ENCODE data around the gene BAD. TPM values are rescaled to one million over a fixed set of nuclear protein-coding genes. Genes with fewer than 3 reads are reported as not detected.

Gene BAD
- total RNA-seq, 1 experiment from 2014 or later = 34.7 TPM

DNA sequence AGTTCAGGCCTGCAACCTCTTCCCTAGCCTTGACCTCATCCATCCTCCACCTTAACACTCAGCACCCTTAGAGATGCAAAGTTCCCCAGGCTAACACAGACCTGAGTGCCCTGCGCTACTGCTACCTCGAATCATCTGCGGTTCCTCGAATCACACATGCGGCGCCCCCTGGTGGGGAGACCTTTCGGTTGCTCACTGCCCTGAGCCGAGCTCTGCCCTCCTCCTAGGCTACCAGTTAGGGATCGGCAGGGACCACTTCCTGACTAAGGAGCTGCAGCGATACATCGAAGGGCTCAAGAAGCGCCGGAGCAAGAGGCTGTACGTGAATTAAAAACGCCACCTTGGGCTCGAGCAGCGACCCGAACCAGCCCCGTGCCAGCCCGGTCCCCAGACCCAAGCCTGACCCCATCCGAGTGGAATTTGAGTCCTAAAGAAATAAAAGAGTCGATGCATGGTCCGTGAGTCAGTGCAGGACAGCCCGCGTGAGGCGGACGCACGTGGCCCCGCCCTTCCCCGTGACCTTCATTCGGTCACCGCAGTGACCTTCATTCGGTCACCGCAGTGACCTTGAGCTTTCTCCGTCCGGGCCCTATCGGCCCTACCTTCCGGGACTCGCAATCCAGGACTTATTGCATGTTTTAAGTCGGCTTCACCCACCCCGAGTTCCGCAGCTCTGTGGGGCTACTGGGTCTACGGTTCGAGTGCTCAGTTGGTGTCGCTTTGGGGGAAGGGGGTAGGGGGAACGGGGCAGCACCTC lies 20.0 kb upstream of the BAD start:
- ATAC-seq (peak; percentile 31), DNase-seq (ENCODE audit: low spot score) (peak; percentile 97)
- Mint-ChIP-seq H3K4me3 (peak overlapping the region; percentile 91), H3K9me3 (no peaks in the 10 kb centered on the region), H3K27me3 (ENCODE audit: low read depth) (peaks cover 26% of the 10 kb centered on the region), H3K4me1 (peaks cover 16% of the 10 kb centered on the region), H3K36me3 (peaks cover 3% of the 10 kb centered on the region), H3K27ac (peak overlapping the region; percentile 100)
- ChIA-PET POLR2A (interaction anchor here (0.6 to 2.6 kb wide), 11 partner anchors 13 to 474 kb away, joined by 3 to 25 read pairs (median 4); partner anchors contain the start of genes PRDX5 and TRMT112), CTCF (interaction anchor here (0.6 to 5.6 kb wide), 43 partner anchors 8 to 370 kb away, joined by 3 to 151 read pairs (median 5); partner anchors contain the start of genes BAD, DNAJC4, FERMT3 and FKBP2)
- peak; percentile 77; the same call in 1 of the 2 replicates for TF ChIP-seq SMAD3 (CRISPR knock-in tag; IDR thresholded peaks at IDR 0.05; ENCODE audit: borderline replicate concordance)
- TF ChIP-seq TEAD1 (CRISPR knock-in tag; IDR thresholded peaks at IDR 0.05) = peak; percentile 52; the same call in 1 of the 2 replicates
- no peak for TF ChIP-seq ETV6 (CRISPR knock-in tag; IDR thresholded peaks at IDR 0.05)
- TF ChIP-seq, protein P1, sequence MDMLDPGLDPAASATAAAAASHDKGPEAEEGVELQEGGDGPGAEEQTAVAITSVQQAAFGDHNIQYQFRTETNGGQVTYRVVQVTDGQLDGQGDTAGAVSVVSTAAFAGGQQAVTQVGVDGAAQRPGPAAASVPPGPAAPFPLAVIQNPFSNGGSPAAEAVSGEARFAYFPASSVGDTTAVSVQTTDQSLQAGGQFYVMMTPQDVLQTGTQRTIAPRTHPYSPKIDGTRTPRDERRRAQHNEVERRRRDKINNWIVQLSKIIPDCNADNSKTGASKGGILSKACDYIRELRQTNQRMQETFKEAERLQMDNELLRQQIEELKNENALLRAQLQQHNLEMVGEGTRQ (CRISPR knock-in tag; IDR thresholded peaks at IDR 0.05) = peak; percentile 60; the same call in 1 of the 2 replicates
- peak; percentile 60; the same call in 1 of the 2 replicates for TF ChIP-seq ZNF232 (CRISPR knock-in tag; IDR thresholded peaks at IDR 0.05)
- TF ChIP-seq, protein P2, sequence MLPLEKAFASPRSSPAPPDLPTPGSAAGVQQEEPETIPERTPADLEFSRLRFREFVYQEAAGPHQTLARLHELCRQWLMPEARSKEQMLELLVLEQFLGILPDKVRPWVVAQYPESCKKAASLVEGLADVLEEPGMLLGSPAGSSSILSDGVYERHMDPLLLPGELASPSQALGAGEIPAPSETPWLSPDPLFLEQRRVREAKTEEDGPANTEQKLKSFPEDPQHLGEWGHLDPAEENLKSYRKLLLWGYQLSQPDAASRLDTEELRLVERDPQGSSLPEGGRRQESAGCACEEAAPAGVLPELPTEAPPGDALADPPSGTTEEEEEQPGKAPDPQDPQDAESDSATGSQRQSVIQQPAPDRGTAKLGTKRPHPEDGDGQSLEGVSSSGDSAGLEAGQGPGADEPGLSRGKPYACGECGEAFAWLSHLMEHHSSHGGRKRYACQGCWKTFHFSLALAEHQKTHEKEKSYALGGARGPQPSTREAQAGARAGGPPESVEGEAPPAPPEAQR (CRISPR knock-in tag; IDR thresholded peaks at IDR 0.05) = no peak
- TF ChIP-seq, protein P3, sequence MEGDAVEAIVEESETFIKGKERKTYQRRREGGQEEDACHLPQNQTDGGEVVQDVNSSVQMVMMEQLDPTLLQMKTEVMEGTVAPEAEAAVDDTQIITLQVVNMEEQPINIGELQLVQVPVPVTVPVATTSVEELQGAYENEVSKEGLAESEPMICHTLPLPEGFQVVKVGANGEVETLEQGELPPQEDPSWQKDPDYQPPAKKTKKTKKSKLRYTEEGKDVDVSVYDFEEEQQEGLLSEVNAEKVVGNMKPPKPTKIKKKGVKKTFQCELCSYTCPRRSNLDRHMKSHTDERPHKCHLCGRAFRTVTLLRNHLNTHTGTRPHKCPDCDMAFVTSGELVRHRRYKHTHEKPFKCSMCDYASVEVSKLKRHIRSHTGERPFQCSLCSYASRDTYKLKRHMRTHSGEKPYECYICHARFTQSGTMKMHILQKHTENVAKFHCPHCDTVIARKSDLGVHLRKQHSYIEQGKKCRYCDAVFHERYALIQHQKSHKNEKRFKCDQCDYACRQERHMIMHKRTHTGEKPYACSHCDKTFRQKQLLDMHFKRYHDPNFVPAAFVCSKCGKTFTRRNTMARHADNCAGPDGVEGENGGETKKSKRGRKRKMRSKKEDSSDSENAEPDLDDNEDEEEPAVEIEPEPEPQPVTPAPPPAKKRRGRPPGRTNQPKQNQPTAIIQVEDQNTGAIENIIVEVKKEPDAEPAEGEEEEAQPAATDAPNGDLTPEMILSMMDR (IDR thresholded peaks at IDR 0.05) = peak; percentile 84
- TF ChIP-seq, protein P4, sequence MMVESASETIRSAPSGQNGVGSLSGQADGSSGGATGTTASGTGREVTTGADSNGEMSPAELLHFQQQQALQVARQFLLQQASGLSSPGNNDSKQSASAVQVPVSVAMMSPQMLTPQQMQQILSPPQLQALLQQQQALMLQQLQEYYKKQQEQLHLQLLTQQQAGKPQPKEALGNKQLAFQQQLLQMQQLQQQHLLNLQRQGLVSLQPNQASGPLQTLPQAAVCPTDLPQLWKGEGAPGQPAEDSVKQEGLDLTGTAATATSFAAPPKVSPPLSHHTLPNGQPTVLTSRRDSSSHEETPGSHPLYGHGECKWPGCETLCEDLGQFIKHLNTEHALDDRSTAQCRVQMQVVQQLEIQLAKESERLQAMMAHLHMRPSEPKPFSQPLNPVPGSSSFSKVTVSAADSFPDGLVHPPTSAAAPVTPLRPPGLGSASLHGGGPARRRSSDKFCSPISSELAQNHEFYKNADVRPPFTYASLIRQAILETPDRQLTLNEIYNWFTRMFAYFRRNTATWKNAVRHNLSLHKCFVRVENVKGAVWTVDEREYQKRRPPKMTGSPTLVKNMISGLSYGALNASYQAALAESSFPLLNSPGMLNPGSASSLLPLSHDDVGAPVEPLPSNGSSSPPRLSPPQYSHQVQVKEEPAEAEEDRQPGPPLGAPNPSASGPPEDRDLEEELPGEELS (CRISPR knock-in tag; IDR thresholded peaks at IDR 0.05) = no peak
- 0 out of 2 replicates have a peak, but pooled peaks have one; percentile 25 for TF ChIP-seq CREB1 (CRISPR knock-in tag; IDR thresholded peaks at IDR 0.05)
- TF ChIP-seq, protein P5, sequence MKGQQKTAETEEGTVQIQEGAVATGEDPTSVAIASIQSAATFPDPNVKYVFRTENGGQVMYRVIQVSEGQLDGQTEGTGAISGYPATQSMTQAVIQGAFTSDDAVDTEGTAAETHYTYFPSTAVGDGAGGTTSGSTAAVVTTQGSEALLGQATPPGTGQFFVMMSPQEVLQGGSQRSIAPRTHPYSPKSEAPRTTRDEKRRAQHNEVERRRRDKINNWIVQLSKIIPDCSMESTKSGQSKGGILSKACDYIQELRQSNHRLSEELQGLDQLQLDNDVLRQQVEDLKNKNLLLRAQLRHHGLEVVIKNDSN (CRISPR knock-in tag; IDR thresholded peaks at IDR 0.05) = peak; percentile 49; the same call in 1 of the 2 replicates
- TF ChIP-seq, protein P6, sequence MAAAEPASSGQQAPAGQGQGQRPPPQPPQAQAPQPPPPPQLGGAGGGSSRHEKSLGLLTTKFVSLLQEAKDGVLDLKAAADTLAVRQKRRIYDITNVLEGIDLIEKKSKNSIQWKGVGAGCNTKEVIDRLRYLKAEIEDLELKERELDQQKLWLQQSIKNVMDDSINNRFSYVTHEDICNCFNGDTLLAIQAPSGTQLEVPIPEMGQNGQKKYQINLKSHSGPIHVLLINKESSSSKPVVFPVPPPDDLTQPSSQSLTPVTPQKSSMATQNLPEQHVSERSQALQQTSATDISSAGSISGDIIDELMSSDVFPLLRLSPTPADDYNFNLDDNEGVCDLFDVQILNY (CRISPR knock-in tag; IDR thresholded peaks at IDR 0.05) = peak; percentile 35; the same call in 1 of the 2 replicates
- no peak for TF ChIP-seq SP1 (CRISPR knock-in tag; conservative IDR thresholded peaks at IDR 0.05)
- TF ChIP-seq KAT7 (CRISPR knock-in tag; IDR thresholded peaks at IDR 0.05; ENCODE audit: borderline replicate concordance) = no peak
- TF ChIP-seq ESRRA (CRISPR knock-in tag; IDR thresholded peaks at IDR 0.05; ENCODE audit: borderline replicate concordance) = peak; percentile 100
- TF ChIP-seq, protein P7, sequence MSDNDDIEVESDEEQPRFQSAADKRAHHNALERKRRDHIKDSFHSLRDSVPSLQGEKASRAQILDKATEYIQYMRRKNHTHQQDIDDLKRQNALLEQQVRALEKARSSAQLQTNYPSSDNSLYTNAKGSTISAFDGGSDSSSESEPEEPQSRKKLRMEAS (CRISPR knock-in tag; IDR thresholded peaks at IDR 0.05) = peak; percentile 80
- TF ChIP-seq MYBL2 (CRISPR knock-in tag; IDR thresholded peaks at IDR 0.05) = no peak
- TF ChIP-seq, protein P8, sequence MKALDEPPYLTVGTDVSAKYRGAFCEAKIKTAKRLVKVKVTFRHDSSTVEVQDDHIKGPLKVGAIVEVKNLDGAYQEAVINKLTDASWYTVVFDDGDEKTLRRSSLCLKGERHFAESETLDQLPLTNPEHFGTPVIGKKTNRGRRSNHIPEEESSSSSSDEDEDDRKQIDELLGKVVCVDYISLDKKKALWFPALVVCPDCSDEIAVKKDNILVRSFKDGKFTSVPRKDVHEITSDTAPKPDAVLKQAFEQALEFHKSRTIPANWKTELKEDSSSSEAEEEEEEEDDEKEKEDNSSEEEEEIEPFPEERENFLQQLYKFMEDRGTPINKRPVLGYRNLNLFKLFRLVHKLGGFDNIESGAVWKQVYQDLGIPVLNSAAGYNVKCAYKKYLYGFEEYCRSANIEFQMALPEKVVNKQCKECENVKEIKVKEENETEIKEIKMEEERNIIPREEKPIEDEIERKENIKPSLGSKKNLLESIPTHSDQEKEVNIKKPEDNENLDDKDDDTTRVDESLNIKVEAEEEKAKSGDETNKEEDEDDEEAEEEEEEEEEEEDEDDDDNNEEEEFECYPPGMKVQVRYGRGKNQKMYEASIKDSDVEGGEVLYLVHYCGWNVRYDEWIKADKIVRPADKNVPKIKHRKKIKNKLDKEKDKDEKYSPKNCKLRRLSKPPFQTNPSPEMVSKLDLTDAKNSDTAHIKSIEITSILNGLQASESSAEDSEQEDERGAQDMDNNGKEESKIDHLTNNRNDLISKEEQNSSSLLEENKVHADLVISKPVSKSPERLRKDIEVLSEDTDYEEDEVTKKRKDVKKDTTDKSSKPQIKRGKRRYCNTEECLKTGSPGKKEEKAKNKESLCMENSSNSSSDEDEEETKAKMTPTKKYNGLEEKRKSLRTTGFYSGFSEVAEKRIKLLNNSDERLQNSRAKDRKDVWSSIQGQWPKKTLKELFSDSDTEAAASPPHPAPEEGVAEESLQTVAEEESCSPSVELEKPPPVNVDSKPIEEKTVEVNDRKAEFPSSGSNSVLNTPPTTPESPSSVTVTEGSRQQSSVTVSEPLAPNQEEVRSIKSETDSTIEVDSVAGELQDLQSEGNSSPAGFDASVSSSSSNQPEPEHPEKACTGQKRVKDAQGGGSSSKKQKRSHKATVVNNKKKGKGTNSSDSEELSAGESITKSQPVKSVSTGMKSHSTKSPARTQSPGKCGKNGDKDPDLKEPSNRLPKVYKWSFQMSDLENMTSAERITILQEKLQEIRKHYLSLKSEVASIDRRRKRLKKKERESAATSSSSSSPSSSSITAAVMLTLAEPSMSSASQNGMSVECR (CRISPR knock-in tag; IDR thresholded peaks at IDR 0.05; ENCODE audit: borderline replicate concordance) = no peak
- no peak for TF ChIP-seq PRRX2 (CRISPR knock-in tag; IDR thresholded peaks at IDR 0.05)
- TF ChIP-seq, protein P9, sequence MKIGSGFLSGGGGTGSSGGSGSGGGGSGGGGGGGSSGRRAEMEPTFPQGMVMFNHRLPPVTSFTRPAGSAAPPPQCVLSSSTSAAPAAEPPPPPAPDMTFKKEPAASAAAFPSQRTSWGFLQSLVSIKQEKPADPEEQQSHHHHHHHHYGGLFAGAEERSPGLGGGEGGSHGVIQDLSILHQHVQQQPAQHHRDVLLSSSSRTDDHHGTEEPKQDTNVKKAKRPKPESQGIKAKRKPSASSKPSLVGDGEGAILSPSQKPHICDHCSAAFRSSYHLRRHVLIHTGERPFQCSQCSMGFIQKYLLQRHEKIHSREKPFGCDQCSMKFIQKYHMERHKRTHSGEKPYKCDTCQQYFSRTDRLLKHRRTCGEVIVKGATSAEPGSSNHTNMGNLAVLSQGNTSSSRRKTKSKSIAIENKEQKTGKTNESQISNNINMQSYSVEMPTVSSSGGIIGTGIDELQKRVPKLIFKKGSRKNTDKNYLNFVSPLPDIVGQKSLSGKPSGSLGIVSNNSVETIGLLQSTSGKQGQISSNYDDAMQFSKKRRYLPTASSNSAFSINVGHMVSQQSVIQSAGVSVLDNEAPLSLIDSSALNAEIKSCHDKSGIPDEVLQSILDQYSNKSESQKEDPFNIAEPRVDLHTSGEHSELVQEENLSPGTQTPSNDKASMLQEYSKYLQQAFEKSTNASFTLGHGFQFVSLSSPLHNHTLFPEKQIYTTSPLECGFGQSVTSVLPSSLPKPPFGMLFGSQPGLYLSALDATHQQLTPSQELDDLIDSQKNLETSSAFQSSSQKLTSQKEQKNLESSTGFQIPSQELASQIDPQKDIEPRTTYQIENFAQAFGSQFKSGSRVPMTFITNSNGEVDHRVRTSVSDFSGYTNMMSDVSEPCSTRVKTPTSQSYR (CRISPR knock-in tag; IDR thresholded peaks at IDR 0.05) = no peak
- no peak for TF ChIP-seq SMAD4 (CRISPR knock-in tag; IDR thresholded peaks at IDR 0.05)
